Endodermal cell (in vitro differentiated cells): ENCODE measurements around the gene LRRC45. TPM values are rescaled to one million over a fixed set of nuclear protein-coding genes. Genes with fewer than 3 reads are reported as not detected.

ENCODE experiments used
- DNase-seq: peaks from one replicate; pipeline ENCODE4 v3.0.0-alpha.2; 2017
- H3K27ac ChIP-seq: 2 replicates; pipeline ENCODE4 v1.5.1; 2013; ENCODE audit warnings: mild to moderate bottlenecking, low read depth, low read length, moderate library complexity
- H3K27me3 ChIP-seq: 2 replicates; pipeline ENCODE4 v1.6.1; 2013; ENCODE audit warnings: mild to moderate bottlenecking, low read length, moderate library complexity; ENCODE audit not compliant: insufficient read depth, control insufficient read depth, poor library complexity, severe bottlenecking
- H3K36me3 ChIP-seq: 2 replicates; pipeline ENCODE4 v1.7.0; 2013; ENCODE audit warnings: mild to moderate bottlenecking, low read length, moderate library complexity; ENCODE audit not compliant: control insufficient read depth, insufficient read depth
- H3K4me1 ChIP-seq: one replicate; pipeline ENCODE4 v1.7.0; 2013; ENCODE audit warnings: low read length; ENCODE audit not compliant: control insufficient read depth, insufficient read depth
- H3K4me3 ChIP-seq: 2 replicates; pipeline ENCODE4 v1.5.1; 2013; ENCODE audit warnings: mild to moderate bottlenecking, low read length, moderate library complexity
- H3K9ac ChIP-seq: 2 replicates; pipeline ENCODE4 v1.6.1; 2013; ENCODE audit warnings: mild to moderate bottlenecking, low read length, moderate library complexity; ENCODE audit not compliant: poor library complexity, severe bottlenecking; ENCODE audit errors: extremely low read depth
- H3K9me3 ChIP-seq: 2 replicates; pipeline ENCODE4 v1.6.1; 2013; ENCODE audit warnings: mild to moderate bottlenecking, low read length, moderate library complexity; ENCODE audit not compliant: control insufficient read depth
- H3K27ac Mint-ChIP-seq: 2 replicates; pipeline ENCODE4 v1.8.0; 2020; ENCODE audit warnings: mixed read lengths
- H3K27me3 Mint-ChIP-seq: 2 replicates; pipeline ENCODE4 v1.8.0; 2021; ENCODE audit warnings: mild to moderate bottlenecking, mixed read lengths; ENCODE audit not compliant: insufficient read depth
- H3K36me3 Mint-ChIP-seq: 2 replicates; pipeline ENCODE4 v1.8.0; 2020; ENCODE audit warnings: low read depth, mixed read lengths
- H3K4me1 Mint-ChIP-seq: 2 replicates; pipeline ENCODE4 v1.8.0; 2020; ENCODE audit warnings: mixed read lengths
- H3K4me3 Mint-ChIP-seq: 2 replicates; pipeline ENCODE4 v1.8.0; 2020; ENCODE audit warnings: mild to moderate bottlenecking, moderate library complexity, mixed read lengths
- H3K9me3 Mint-ChIP-seq: 2 replicates; pipeline ENCODE4 v1.8.0; 2020; ENCODE audit warnings: mild to moderate bottlenecking, mixed read lengths
- CTCF ChIP-seq: fragments of 200-600 bp; sonication (generic); conservative IDR thresholded peaks from 2 replicates; pipeline ENCODE4 v1.5.0; 2021; ENCODE audit warnings: antibody characterized with exemption, mild to moderate bottlenecking
- WGBS, 2 experiments: methylation state at CpG; one replicate each; pipeline versions ENCODE4 v1.1.5 to v1.1.7; 2013; ENCODE audit warnings: missing lambda C conversion rate in 2 of 2, mixed read lengths in 1 of 2; ENCODE audit not compliant: insufficient coverage in 1 of 2, insufficient read length in 1 of 2; 5-methylcytosine and 5-hydroxymethylcytosine counted together
- total RNA-seq, 2 donors: library from RNA; stranded (reverse); fragmentation: NEBNext Ultra II Directional in 1 of 2; extraction: Animal tissue kit (Norgen Biotek cat#: 25700) in 1 of 2; gene quantifications; 2 replicates in 1 of 2; 3 replicates in 1 of 2; pipeline ENCODE4 v1.2.1, GENCODE V29; 2021

LRRC45 gene
- total RNA-seq, 2 donors from 2014 or later = 35.1 to 38.9 TPM

- DNase-seq = no peak
- Histone ChIP-seq H3K9ac (no peak overlapping the region), H3K4me1 (no peaks in the 10 kb centered on the region), H3K9me3 (no peaks in the 10 kb centered on the region), H3K27ac (peak overlapping the region; percentile 40), H3K4me3 (no peak overlapping the region), H3K36me3 (peaks cover 13% of the 10 kb centered on the region), H3K27me3 (no peaks in the 10 kb centered on the region)
- no peak overlapping the region for H3K4me3 Mint-ChIP-seq
- peaks cover 21% of the 10 kb centered on the region for H3K36me3 Mint-ChIP-seq
- TF ChIP-seq CTCF = no peak
- no peaks in the 10 kb centered on the region for H3K4me1 Mint-ChIP-seq
- no peaks in the 10 kb centered on the region for H3K9me3 Mint-ChIP-seq
- 93% methylated on average over 19 to 25 of the region's 25 CpGs for WGBS, 2 experiments
- H3K27me3 Mint-ChIP-seq = peaks cover 12% of the 10 kb centered on the region
- peak overlapping the region; percentile 35 for H3K27ac Mint-ChIP-seq
These were observed 53.1 kb downstream of the LRRC45 start for GRCh38 chr17:82076018-82076784.

GRCh38 chr17:82076785-82077591 lies 53.9 kb downstream of the LRRC45 start:
- H3K9ac ChIP-seq = no peak overlapping the region
- TF ChIP-seq CTCF = peak; percentile 32
- H3K36me3 ChIP-seq = peaks cover 17% of the 10 kb centered on the region
- Mint-ChIP-seq H3K27ac (no peak overlapping the region), H3K36me3 (peaks cover 21% of the 10 kb centered on the region), H3K27me3 (peaks cover 11% of the 10 kb centered on the region), H3K4me1 (no peaks in the 10 kb centered on the region), H3K4me3 (no peak overlapping the region), H3K9me3 (no peaks in the 10 kb centered on the region)
- WGBS, 2 experiments = 91 to 96% methylated on average over 15 to 21 of the region's 21 CpGs
- no peaks in the 10 kb centered on the region for H3K4me1 ChIP-seq
- H3K27ac ChIP-seq = peak overlapping the region; percentile 40
- no peak overlapping the region for H3K4me3 ChIP-seq
- no peaks in the 10 kb centered on the region for H3K9me3 ChIP-seq
- peak; percentile 79 for DNase-seq
- H3K27me3 ChIP-seq = no peaks in the 10 kb centered on the region

GRCh38 chr17:82077617-82078358 lies 54.7 kb downstream of the LRRC45 start:
- H3K4me3 ChIP-seq = no peak overlapping the region
- TF ChIP-seq CTCF = no peak
- peaks cover 8% of the 10 kb centered on the region for H3K27me3 Mint-ChIP-seq
- H3K9ac ChIP-seq = no peak overlapping the region
- no peaks in the 10 kb centered on the region for H3K9me3 ChIP-seq
- WGBS, 2 experiments = 91 to 95% methylated on average over 16 to 28 of the region's 28 CpGs
- peak; percentile 84 for DNase-seq
- no peak overlapping the region for H3K4me3 Mint-ChIP-seq
- no peaks in the 10 kb centered on the region for H3K4me1 Mint-ChIP-seq
- peaks cover 22% of the 10 kb centered on the region for H3K36me3 ChIP-seq
- peak overlapping the region; percentile 75 for H3K27ac Mint-ChIP-seq
- H3K27ac ChIP-seq = peak overlapping the region; percentile 32
- no peaks in the 10 kb centered on the region for H3K9me3 Mint-ChIP-seq
- H3K4me1 ChIP-seq = no peaks in the 10 kb centered on the region
- peaks cover 21% of the 10 kb centered on the region for H3K36me3 Mint-ChIP-seq
- H3K27me3 ChIP-seq = no peaks in the 10 kb centered on the region
